IMR-90 (cell line): ENCODE measurements around the gene TCF12. TPM values are rescaled to one million over a fixed set of nuclear protein-coding genes. Genes with fewer than 3 reads are reported as not detected.
A peak's percentile ranks its signal among the peaks of the same experiment; 100 is the strongest.

Experiments used
- ATAC-seq: fragments of 200-7000 bp; cut with Tn5 transposase; 2 replicates; pipeline ENCODE4 v1.9.1; 2020; ENCODE audit warnings: low read depth, mild to moderate bottlenecking, moderate library complexity
- BruUV-seq: library from RNA; stranded (reverse); fragments of 400-500 nt; replicated peaks from 2 replicates; lab custom pipeline; 2021; lab: Mats Ljungman, UMichigan
- CTCF ChIA-PET: fragments of 300-600 bp; formaldehyde crosslinking; extraction: SDS; loops from one replicate; lab custom pipeline; 2021; ENCODE audit warnings: antibody characterized with exemption; lab: Yijun Ruan, JAX
- POLR2A ChIA-PET: fragments of 300-600 bp; sonication (Branson Sonifier 250); formaldehyde crosslinking; loops from one replicate; lab custom pipeline; 2022; ENCODE audit warnings: antibody characterized with exemption; ENCODE audit not compliant: unreplicated experiment; lab: Charles Lee
- DNase-seq: peaks from one replicate; pipeline ENCODE4 v3.0.0; 2013
- H2AFZ ChIP-seq: replicated peaks from 2 replicates; pipeline ENCODE3; 2013; ENCODE audit warnings: low read length, mild to moderate bottlenecking; ENCODE audit not compliant: poor library complexity
- H2AK5ac ChIP-seq: 2 replicates; pipeline ENCODE4 v1.6.1; 2013; ENCODE audit warnings: low read depth, low read length, inconsistent platforms
- H2AK9ac ChIP-seq: replicated peaks from 2 replicates; pipeline ENCODE3; 2013; ENCODE audit warnings: mild to moderate bottlenecking, low read depth, low read length, moderate library complexity; ENCODE audit not compliant: poor library complexity
- H2BK120ac ChIP-seq: 2 replicates; pipeline ENCODE4 v1.6.1; 2013; ENCODE audit warnings: low read depth, low read length, inconsistent platforms
- H2BK15ac ChIP-seq: 3 replicates; pipeline ENCODE4 v1.6.1; 2013; ENCODE audit warnings: low read depth, low read length, inconsistent platforms
- H2BK20ac ChIP-seq: 2 replicates; pipeline ENCODE4 v1.6.1; 2013; ENCODE audit warnings: low read depth, mild to moderate bottlenecking, inconsistent platforms, low read length, moderate library complexity
- H2BK5ac ChIP-seq: 2 replicates; pipeline ENCODE4 v1.6.1; 2013; ENCODE audit warnings: mild to moderate bottlenecking, low read depth, low read length, inconsistent platforms; ENCODE audit not compliant: poor library complexity, severe bottlenecking
- H3K14ac ChIP-seq: replicated peaks from 2 replicates; pipeline ENCODE4 v1.6.1; 2013; ENCODE audit warnings: low read depth, low read length, inconsistent platforms
- H3K18ac ChIP-seq: 2 replicates; pipeline ENCODE4 v1.6.1; 2013; ENCODE audit warnings: low read depth, low read length, control low read depth
- H3K23ac ChIP-seq: 2 replicates; pipeline ENCODE4 v1.6.1; 2013; ENCODE audit warnings: low read depth, low read length, inconsistent platforms
- H3K27ac ChIP-seq: 2 replicates; pipeline ENCODE4 v1.5.1; 2013; ENCODE audit warnings: mild to moderate bottlenecking, control low read depth, low read length; ENCODE audit not compliant: insufficient read depth
- H3K27me3 ChIP-seq: 2 replicates; pipeline ENCODE4 v1.6.1; 2013; ENCODE audit warnings: low read length; ENCODE audit not compliant: control insufficient read depth, insufficient read depth
- H3K36me3 ChIP-seq: 2 replicates; pipeline ENCODE4 v1.6.1; 2013; ENCODE audit warnings: low read length, mixed read lengths; ENCODE audit not compliant: control insufficient read depth, insufficient read depth
- H3K4ac ChIP-seq: 2 replicates; pipeline ENCODE4 v1.6.1; 2013; ENCODE audit warnings: low read depth, low read length, inconsistent platforms
- H3K4me1 ChIP-seq: 2 replicates; pipeline ENCODE4 v1.6.1; 2013; ENCODE audit warnings: low read length, mixed read lengths; ENCODE audit not compliant: control insufficient read depth, insufficient read depth
- H3K4me2 ChIP-seq: 2 replicates; pipeline ENCODE4 v1.6.1; 2013; ENCODE audit warnings: low read depth, mild to moderate bottlenecking, control low read depth, low read length, moderate library complexity
- H3K4me3 ChIP-seq: 2 replicates; pipeline ENCODE4 v1.5.1; 2013; ENCODE audit warnings: low read depth, mild to moderate bottlenecking, control low read depth, low read length, moderate library complexity; ENCODE audit not compliant: insufficient read depth
- H3K56ac ChIP-seq: 2 replicates; pipeline ENCODE4 v1.6.1; 2013; ENCODE audit warnings: low read length, inconsistent platforms; ENCODE audit not compliant: insufficient read depth; ENCODE audit errors: extremely low read depth
- H3K79me1 ChIP-seq, 2 experiments: 2 replicates each; pipeline ENCODE4 v1.6.1; 2013; ENCODE audit warnings: low read length in 2 of 2, inconsistent platforms in 1 of 2, low read depth in 1 of 2
- H3K9ac ChIP-seq: 2 replicates; pipeline ENCODE4 v1.6.1; 2013; ENCODE audit warnings: low read depth, low read length, control low read depth
- H3K9me1 ChIP-seq: 2 replicates; pipeline ENCODE4 v1.6.1; 2013; ENCODE audit warnings: low read length, inconsistent platforms; ENCODE audit not compliant: insufficient read depth
- H3K9me3 ChIP-seq: 2 replicates; pipeline ENCODE4 v1.6.1; 2013; ENCODE audit warnings: low read length; ENCODE audit not compliant: control insufficient read depth, insufficient read depth
- H4K20me1 ChIP-seq: 2 replicates; pipeline ENCODE4 v1.6.1; 2013; ENCODE audit warnings: low read length, inconsistent platforms; ENCODE audit not compliant: insufficient read depth
- H4K5ac ChIP-seq: 2 replicates; pipeline ENCODE4 v1.6.1; 2013; ENCODE audit warnings: mild to moderate bottlenecking, low read depth, low read length, control low read depth
- H4K8ac ChIP-seq, 2 experiments: 2 replicates each; pipeline ENCODE4 v1.6.1; 2013; ENCODE audit warnings: low read depth in 2 of 2, low read length in 2 of 2, control low read depth in 1 of 2, inconsistent platforms in 1 of 2
- H4K91ac ChIP-seq: 2 replicates; pipeline ENCODE4 v1.6.1; 2013; ENCODE audit warnings: low read depth, low read length, inconsistent platforms; ENCODE audit not compliant: insufficient read depth
- CEBPB ChIP-seq: IDR thresholded peaks from 2 replicates; pipeline ENCODE4 v1.6.1; 2012; ENCODE audit warnings: low read depth, low read length, improper control_type of control experiment
- FOS ChIP-seq: fragments of 150-350 bp; IDR thresholded peaks from 2 replicates; pipeline ENCODE4 v1.6.1; 2016; ENCODE audit warnings: low read depth, low read length
- NFE2L2 ChIP-seq: fragments of 150-350 bp; IDR thresholded peaks from 2 replicates; pipeline ENCODE4 v1.6.1; 2016; ENCODE audit warnings: low read depth, mild to moderate bottlenecking, low read length
- RCOR1 ChIP-seq: IDR thresholded peaks from 2 replicates; pipeline ENCODE4 v1.6.1; 2012; ENCODE audit warnings: mild to moderate bottlenecking, low read length, improper control_type of control experiment; ENCODE audit not compliant: insufficient replicate concordance
- WGBS, 2 experiments: methylation state at CpG; one replicate each; pipeline versions ENCODE4 v1.1.5 to v1.1.7; 2013; ENCODE audit warnings: missing lambda C conversion rate in 2 of 2; ENCODE audit not compliant: insufficient read length in 1 of 2; ENCODE audit errors: extremely low coverage in 2 of 2; 5-methylcytosine and 5-hydroxymethylcytosine counted together
- dilution Hi-C: fragments of 300-500 bp; cut with HindIII; formaldehyde crosslinking; loops from one replicate; pipeline ENCODE4 v1.14.3; 2018; ENCODE audit warnings: low sequenced_read_pairs; ENCODE audit not compliant: unreplicated experiment
- in situ Hi-C: fragments of 300-500 bp; cut with MboI; formaldehyde crosslinking; loops from 3 replicates; pipeline ENCODE4 v1.14.3; 2019; ENCODE audit warnings: low sequenced_read_pairs, inconsistent platforms, mixed read lengths
- intact Hi-C: fragments of 100-400 bp; cut with micrococcal nuclease; formaldehyde crosslinking; loops from 2 replicates; pipeline ENCODE4 v1.10.0; 2022
- polyA plus RNA-seq, 3 experiments: library from polyadenylated mRNA; depleted of rRNA; stranded (reverse); fragments of >200 nt; gene quantifications; 2 replicates each; pipeline ENCODE4 v1.2.3, GENCODE V29; 2012; ENCODE audit warnings: low replicate concordance in 1 of 3
- total RNA-seq: library from RNA; depleted of rRNA; stranded (reverse); fragments of >200 nt; gene quantifications from 2 replicates; pipeline ENCODE4 v1.2.3, GENCODE V29; 2012

The TCF12 gene
- total and polyA plus RNA-seq, 2 of the 4 experiments (the other 2 are of a cell fraction) = 79.4 to 160 TPM

- H2BK15ac ChIP-seq = no peak overlapping the region
- H3K4me1 ChIP-seq = peaks cover 5% of the 10 kb centered on the region
- no peak overlapping the region for H2BK20ac ChIP-seq
- dilution Hi-C loops (no loop called here), in situ Hi-C loops (no loop called here), intact Hi-C loops (no loop called here)
- peak overlapping the region; percentile 79 for H3K4me2 ChIP-seq
- no peak overlapping the region for H3K56ac ChIP-seq
- peaks cover 50% of the 10 kb centered on the region for H4K20me1 ChIP-seq
- no peak overlapping the region for H3K18ac ChIP-seq
- DNase-seq (peak; percentile 78), ATAC-seq (peak; percentile 62)
- no peak overlapping the region for H2AFZ ChIP-seq
- peaks cover 22 to 72% of the 10 kb centered on the region in 2 experiments for H3K79me1 ChIP-seq
- H3K14ac ChIP-seq = no peak overlapping the region
- H2AK5ac ChIP-seq = no peak overlapping the region
- peaks cover 7% of the 10 kb centered on the region for H3K9me1 ChIP-seq
- H2AK9ac ChIP-seq = no peak overlapping the region
- no peak overlapping the region for H3K4ac ChIP-seq
- no peaks in the 10 kb centered on the region for H3K27me3 ChIP-seq
- BruUV-seq = no TSS peak
- 100% methylated on average over 2 of the region's 10 CpGs; no CpG with 5 or more reads in 1 of the 2 experiments for WGBS, 2 experiments
- H4K91ac ChIP-seq = no peak overlapping the region
- no peak overlapping the region for H4K5ac ChIP-seq
- H2BK120ac ChIP-seq = no peak overlapping the region
- H3K36me3 ChIP-seq = no peaks in the 10 kb centered on the region; the same call in 1 of the 2 replicates
- POLR2A ChIA-PET = interaction anchor here (1.0 kb wide), 1 partner anchor 9 kb away, joined by 3 read pairs; no protein-coding TSS in a partner anchor
- no peak overlapping the region for H3K9ac ChIP-seq
- H3K27ac ChIP-seq = peak overlapping the region; percentile 40; the same call in 1 of the 2 replicates
- no peak overlapping the region for H4K8ac ChIP-seq
- TF ChIP-seq NFE2L2 (no peak), FOS (peak; percentile 60; the same call in 1 of the 2 replicates), CEBPB (peak; percentile 79), RCOR1 (no peak)
- H2BK5ac ChIP-seq = peak overlapping the region; percentile 82
- no peaks in the 10 kb centered on the region for H3K9me3 ChIP-seq
- no peak overlapping the region for H3K4me3 ChIP-seq
- no peak overlapping the region for H3K23ac ChIP-seq
- CTCF ChIA-PET = interaction anchor here (1.4 kb wide), 1 partner anchor 8 kb away, joined by 7 read pairs; no protein-coding TSS in a partner anchor
Observed at GRCh38 chr15:57025264-57025926, 107.0 kb downstream of the TCF12 start.
